K562 (cell line): Measurements from ENCODE around the gene REEP6. TPM values are rescaled to one million over a fixed set of nuclear protein-coding genes. Genes with fewer than 3 reads are reported as not detected.

Experiments used
- DDX20 ChIP-seq: fragments of 450-650 bp; IDR thresholded peaks from 2 replicates; pipeline ENCODE4 v1.6.1; 2016; ENCODE audit warnings: missing genetic modification characterization, low read depth, mild to moderate bottlenecking, missing compliant biosample characterization, moderate library complexity
- FIP1L1 ChIP-seq: fragments of 200-400 bp; formaldehyde crosslinking; IDR thresholded peaks from 2 replicates; pipeline ENCODE4 v1.6.1; 2018; ENCODE audit warnings: mild to moderate bottlenecking, low read depth, low read length; ENCODE audit not compliant: poor library complexity, severe bottlenecking
- GABPA ChIP-seq: fragments of 200-800 bp; sonication (Bioruptor generic); conservative IDR thresholded peaks from 2 replicates; pipeline ENCODE4 v1.6.1; 2016; ENCODE audit warnings: low read depth, missing genetic modification characterization, missing compliant biosample characterization
- GATAD2A ChIP-seq: fragments of 450-650 bp; IDR thresholded peaks from 2 replicates; pipeline ENCODE4 v1.6.1; 2017
- HMGN3 ChIP-seq: IDR thresholded peaks from 2 replicates; pipeline ENCODE4 v1.6.1; 2011; ENCODE audit warnings: borderline replicate concordance, low read depth, mild to moderate bottlenecking, mixed read lengths, low read length; ENCODE audit not compliant: insufficient read length; ENCODE audit errors: extremely low read depth
- JUND ChIP-seq, 2 experiments: IDR thresholded peaks; 2 replicates in 1 of 2; 3 replicates in 1 of 2; pipeline ENCODE4 v1.6.1; 2011; ENCODE audit warnings: borderline replicate concordance in 2 of 2, low read depth in 2 of 2, low read length in 2 of 2, improper control_type of control experiment in 1 of 2, missing biosample characterization in 1 of 2, missing genetic modification characterization in 1 of 2, missing genetic modification reagents in 1 of 2
- KLF16 ChIP-seq: IDR thresholded peaks from 2 replicates; pipeline ENCODE4 v1.6.1; 2016; ENCODE audit warnings: antibody characterized with exemption
- LEF1 ChIP-seq: fragments of 450-650 bp; IDR thresholded peaks from 2 replicates; pipeline ENCODE4 v1.6.1; 2016; ENCODE audit warnings: mild to moderate bottlenecking
- MBD2 ChIP-seq: sonication (generic); IDR thresholded peaks from 2 replicates; pipeline ENCODE4 v1.6.1; 2016; ENCODE audit warnings: low read depth, borderline replicate concordance
- MXI1 ChIP-seq: IDR thresholded peaks from 2 replicates; pipeline ENCODE4 v1.6.1; 2011; ENCODE audit warnings: low read depth, mild to moderate bottlenecking, improper control_type of control experiment, low read length
- NBN ChIP-seq: fragments of 450-650 bp; IDR thresholded peaks from 2 replicates; pipeline ENCODE4 v1.6.1; 2016; ENCODE audit warnings: low read depth, mild to moderate bottlenecking
- NEUROD1 ChIP-seq: fragments of 150-350 bp; IDR thresholded peaks from 2 replicates; pipeline ENCODE4 v1.6.1; 2014; ENCODE audit warnings: borderline replicate concordance, low read length, low read depth; ENCODE audit not compliant: partially characterized antibody
- PCBP1 ChIP-seq: fragments of 200-400 bp; formaldehyde crosslinking; IDR thresholded peaks from 2 replicates; pipeline ENCODE4 v1.6.1; 2018; ENCODE audit warnings: mild to moderate bottlenecking, low read depth, low read length; ENCODE audit not compliant: poor library complexity, severe bottlenecking
- PHF8 ChIP-seq: fragments of 200-600 bp; sonication (generic); IDR thresholded peaks from 2 replicates; pipeline ENCODE4 v1.6.1; 2012; ENCODE audit warnings: mixed run types, mild to moderate bottlenecking, inconsistent platforms, low read length, moderate library complexity, borderline replicate concordance
- POU5F1 ChIP-seq: fragments of 150-350 bp; IDR thresholded peaks from 2 replicates; pipeline ENCODE4 v1.6.1; 2014; ENCODE audit warnings: borderline replicate concordance, low read length, low read depth, mild to moderate bottlenecking; ENCODE audit not compliant: partially characterized antibody
- RBM14 ChIP-seq: fragments of 200-400 bp; formaldehyde crosslinking; IDR thresholded peaks from 2 replicates; pipeline ENCODE4 v1.6.1; 2018; ENCODE audit warnings: low read depth, mild to moderate bottlenecking, low read length, moderate library complexity, borderline replicate concordance; ENCODE audit not compliant: insufficient read depth
- RFX5 ChIP-seq: IDR thresholded peaks from 2 replicates; pipeline ENCODE4 v1.6.1; 2011; ENCODE audit warnings: low read depth, mild to moderate bottlenecking, improper control_type of control experiment, low read length
- TCF7L2 ChIP-seq: fragments of 150-350 bp; IDR thresholded peaks from 2 replicates; pipeline ENCODE4 v1.6.1; 2016; ENCODE audit warnings: low read depth, mild to moderate bottlenecking, low read length, moderate library complexity
- XRCC3 ChIP-seq: fragments of 450-650 bp; IDR thresholded peaks from 2 replicates; pipeline ENCODE4 v1.6.1; 2017; ENCODE audit warnings: mild to moderate bottlenecking, moderate library complexity
- ZEB2 ChIP-seq: fragments of 450-650 bp; IDR thresholded peaks from 2 replicates; pipeline ENCODE4 v1.6.1; 2016
- ZNF165 ChIP-seq: fragments of 250-450 bp; sonication (Bioruptor Pico); IDR thresholded peaks from 2 replicates; pipeline ENCODE4 v1.4.0; 2020; ENCODE audit warnings: borderline replicate concordance
- ZNF589 ChIP-seq: fragments of 200-800 bp; sonication (Bioruptor generic); IDR thresholded peaks from 2 replicates; pipeline ENCODE4 v1.6.1; 2016; ENCODE audit warnings: low read depth, missing genetic modification characterization, missing compliant biosample characterization
- ZNF695 ChIP-seq: fragments of 450-650 bp; formaldehyde crosslinking; IDR thresholded peaks from 2 replicates; pipeline ENCODE4 v1.4.0; 2020; ENCODE audit warnings: mild to moderate bottlenecking, moderate library complexity
- polyA plus RNA-seq, 8 experiments: library from polyadenylated mRNA; depleted of rRNA in 4 of 8; stranded (reverse) in 5 of 8; unstranded in 3 of 8; fragments of >200 nt; fragmentation: Nextera tagmentation in 2 of 8; fragmentation: Illumina TruSeq in 1 of 8; extraction: Ambion mirVana in 2 of 8; extraction: Trizol in 1 of 8; gene quantifications; 2 replicates each; pipeline versions ENCODE4 v1.2.1 to v1.2.3, GENCODE V29; 2011 to 2014; ENCODE audit warnings: inconsistent platforms in 1 of 8, missing spikeins in 1 of 8
- total RNA-seq, 7 experiments: library from RNA; depleted of rRNA in 6 of 7; stranded (reverse); fragments of >200 nt in 6 of 7; fragmentation: Illumina TruSeq in 2 of 7; extraction: Trizol in 2 of 7; gene quantifications; 2 replicates each; pipeline versions ENCODE4 v1.2.1 to v1.2.3, GENCODE V29; 2011 to 2021; ENCODE audit warnings: low replicate concordance in 1 of 7
- TF ChIP-seq, protein P1 (sequence below): sonication (generic); formaldehyde crosslinking; IDR thresholded peaks from 2 replicates; pipeline ENCODE4 v1.4.0; 2020; ENCODE audit warnings: mild to moderate bottlenecking, missing genetic modification reagents
- TF ChIP-seq, protein P2 (sequence below): fragments of 450-650 bp; formaldehyde crosslinking; IDR thresholded peaks from 2 replicates; pipeline ENCODE4 v1.4.0; 2022; ENCODE audit warnings: missing genetic modification characterization

Gene REEP6
- total and polyA plus RNA-seq, 9 of the 15 experiments (the other 6 are each of a cell fraction or from before 2014, with no cell fraction given) = 1.2 to 64.2 (median 12.7) TPM

DNA sequence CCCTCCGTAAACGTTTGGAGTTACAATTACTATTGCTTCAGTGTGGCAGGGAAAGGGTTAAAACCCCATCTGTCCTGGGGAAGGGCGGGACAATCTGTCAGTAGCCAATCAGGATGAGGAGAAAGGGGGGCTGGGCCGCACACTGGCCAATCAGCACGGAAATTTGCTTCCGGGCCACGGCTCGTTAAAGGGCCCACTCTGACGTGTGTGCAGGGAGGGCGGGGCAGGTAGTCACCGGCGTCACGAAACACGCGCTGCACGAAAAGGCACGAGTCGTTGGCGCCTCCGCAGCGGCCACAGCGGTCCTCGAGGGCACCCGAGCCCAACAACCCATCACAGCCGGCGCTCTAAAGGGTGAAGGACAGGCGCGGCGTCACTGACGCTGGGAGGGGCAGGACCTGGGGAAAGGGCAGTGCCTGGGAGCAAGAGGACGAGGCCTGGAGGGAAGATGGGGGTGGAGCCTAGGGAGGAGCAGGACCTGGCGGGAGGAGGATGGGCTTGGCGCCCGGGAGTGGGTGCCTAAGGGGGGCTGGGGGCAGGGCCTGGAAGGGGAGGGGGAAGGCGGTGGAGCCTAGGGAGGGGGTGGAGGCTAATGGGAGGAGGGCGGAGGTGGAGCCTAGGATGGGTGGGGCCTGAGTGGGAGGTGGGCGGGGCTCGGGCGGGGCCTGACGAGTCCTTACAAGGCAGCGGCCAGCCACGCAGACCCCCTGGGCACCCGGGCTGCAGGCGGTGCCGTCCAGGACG lies 17.0 kb downstream of the REEP6 start (continued):
- TF ChIP-seq, protein P1, sequence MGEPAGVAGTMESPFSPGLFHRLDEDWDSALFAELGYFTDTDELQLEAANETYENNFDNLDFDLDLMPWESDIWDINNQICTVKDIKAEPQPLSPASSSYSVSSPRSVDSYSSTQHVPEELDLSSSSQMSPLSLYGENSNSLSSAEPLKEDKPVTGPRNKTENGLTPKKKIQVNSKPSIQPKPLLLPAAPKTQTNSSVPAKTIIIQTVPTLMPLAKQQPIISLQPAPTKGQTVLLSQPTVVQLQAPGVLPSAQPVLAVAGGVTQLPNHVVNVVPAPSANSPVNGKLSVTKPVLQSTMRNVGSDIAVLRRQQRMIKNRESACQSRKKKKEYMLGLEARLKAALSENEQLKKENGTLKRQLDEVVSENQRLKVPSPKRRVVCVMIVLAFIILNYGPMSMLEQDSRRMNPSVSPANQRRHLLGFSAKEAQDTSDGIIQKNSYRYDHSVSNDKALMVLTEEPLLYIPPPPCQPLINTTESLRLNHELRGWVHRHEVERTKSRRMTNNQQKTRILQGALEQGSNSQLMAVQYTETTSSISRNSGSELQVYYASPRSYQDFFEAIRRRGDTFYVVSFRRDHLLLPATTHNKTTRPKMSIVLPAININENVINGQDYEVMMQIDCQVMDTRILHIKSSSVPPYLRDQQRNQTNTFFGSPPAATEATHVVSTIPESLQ (CRISPR knock-in tag) = no peak; the same call in 1 of the 2 replicates
- TF ChIP-seq HMGN3 (peak; percentile 66), POU5F1 (no peak), NEUROD1 (peak; percentile 100), GABPA (tag) (0 out of 2 replicates have a peak, but pooled peaks have one; percentile 32), ZNF695 (CRISPR knock-in tag) (no peak), FIP1L1 (peak; percentile 16), PHF8 (peak; percentile 65; the same call in 1 of the 2 replicates), JUND (IDR thresholded peaks at IDR 0.05; ENCODE audit: borderline replicate concordance, low read depth, low read length) (peak; percentile 49), JUND (tag; IDR thresholded peaks at IDR 0.05; ENCODE audit: borderline replicate concordance, low read depth, low read length) (peak; percentile 18; the same call in 1 of the 3 replicates), RFX5 (no peak), XRCC3 (no peak), LEF1 (no peak), ZNF165 (CRISPR knock-in tag) (no peak), MBD2 (peak; percentile 98), NBN (peak; percentile 56; the same call in 1 of the 2 replicates), ZEB2 (no peak), MXI1 (0 out of 2 replicates have a peak, but pooled peaks have one; percentile 42), DDX20 (tag) (no peak), ZNF589 (CRISPR knock-in tag) (no peak), PCBP1 (no peak), TCF7L2 (no peak), RBM14 (no peak), KLF16 (no peak), GATAD2A (0 out of 2 replicates have a peak, but pooled peaks have one; percentile 34)
- TF ChIP-seq, protein P2, sequence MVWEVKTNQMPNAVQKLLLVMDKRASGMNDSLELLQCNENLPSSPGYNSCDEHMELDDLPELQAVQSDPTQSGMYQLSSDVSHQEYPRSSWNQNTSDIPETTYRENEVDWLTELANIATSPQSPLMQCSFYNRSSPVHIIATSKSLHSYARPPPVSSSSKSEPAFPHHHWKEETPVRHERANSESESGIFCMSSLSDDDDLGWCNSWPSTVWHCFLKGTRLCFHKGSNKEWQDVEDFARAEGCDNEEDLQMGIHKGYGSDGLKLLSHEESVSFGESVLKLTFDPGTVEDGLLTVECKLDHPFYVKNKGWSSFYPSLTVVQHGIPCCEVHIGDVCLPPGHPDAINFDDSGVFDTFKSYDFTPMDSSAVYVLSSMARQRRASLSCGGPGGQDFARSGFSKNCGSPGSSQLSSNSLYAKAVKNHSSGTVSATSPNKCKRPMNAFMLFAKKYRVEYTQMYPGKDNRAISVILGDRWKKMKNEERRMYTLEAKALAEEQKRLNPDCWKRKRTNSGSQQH (CRISPR knock-in tag) = 0 out of 2 replicates have a peak, but pooled peaks have one; percentile 49
